ENCODE results near the gene RASSF8. TPM values are rescaled to one million over a fixed set of nuclear protein-coding genes. Genes with fewer than 3 reads are reported as not detected.

RASSF8 gene
- total RNA-seq, 1 experiment from 2014 or later = 9.2 TPM

DNA sequence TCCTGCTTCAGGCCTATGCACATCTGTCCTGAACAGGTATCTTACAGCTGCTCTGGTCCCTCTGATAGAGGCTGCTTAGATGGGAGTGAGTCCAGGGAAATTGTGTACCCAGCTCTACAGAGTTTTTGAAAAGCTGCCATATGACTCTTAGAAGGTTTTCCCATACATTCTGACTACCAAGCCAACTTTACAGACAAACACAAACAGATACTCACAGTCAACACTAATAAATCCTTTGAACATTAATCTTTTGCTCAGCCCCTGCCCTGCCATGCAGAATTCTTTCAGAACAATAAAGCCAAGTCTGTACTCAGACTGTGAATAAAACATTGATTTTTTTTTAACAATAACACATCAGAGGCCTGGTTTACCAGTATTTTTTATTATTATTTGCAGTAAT is 21.4 kb upstream of the RASSF8 start:
- H3K4me1 ChIP-seq (ENCODE audit: control insufficient read depth in 1 of 2, insufficient read depth in 2 of 2, low read length in 2 of 2) = no peaks in the 10 kb centered on the region
- ChIA-PET POLR2A (no interaction called here), RAD21 (ENCODE audit: low non-redundant PET in 1 of 2, low total read pairs in 2 of 2, uncharacterized antibody in 2 of 2, unreplicated experiment in 2 of 2) (no interaction called here), CTCF (no interaction called here)
- H3K4me2 ChIP-seq (ENCODE audit: low read length) = no peak overlapping the region
- H3K9me2 ChIP-seq (ENCODE audit: insufficient read depth) = no peaks in the 10 kb centered on the region
- no peak overlapping the region for H3K4me3 ChIP-seq (replicated peaks in 1 of 2; ENCODE audit: low read depth in 1 of 2, low read length in 2 of 2)
- no peak overlapping the region for H2AFZ ChIP-seq (ENCODE audit: low read depth, low read length, poor library complexity, severe bottlenecking)
- no peaks in the 10 kb centered on the region for H4K20me1 ChIP-seq (ENCODE audit: insufficient read depth)
- TF ChIP-seq ELF1 (IDR thresholded peaks at IDR 0.05; ENCODE audit: borderline replicate concordance, low read depth) (no peak), SP1 (IDR thresholded peaks at IDR 0.05; ENCODE audit: low read depth) (no peak), ZFX (IDR thresholded peaks at IDR 0.05) (no peak), FOSL1 (IDR thresholded peaks at IDR 0.05; ENCODE audit: low read depth) (no peak), EZH2 (IDR thresholded peaks at IDR 0.05) (no peak)
- TF ChIP-seq, protein P1, sequence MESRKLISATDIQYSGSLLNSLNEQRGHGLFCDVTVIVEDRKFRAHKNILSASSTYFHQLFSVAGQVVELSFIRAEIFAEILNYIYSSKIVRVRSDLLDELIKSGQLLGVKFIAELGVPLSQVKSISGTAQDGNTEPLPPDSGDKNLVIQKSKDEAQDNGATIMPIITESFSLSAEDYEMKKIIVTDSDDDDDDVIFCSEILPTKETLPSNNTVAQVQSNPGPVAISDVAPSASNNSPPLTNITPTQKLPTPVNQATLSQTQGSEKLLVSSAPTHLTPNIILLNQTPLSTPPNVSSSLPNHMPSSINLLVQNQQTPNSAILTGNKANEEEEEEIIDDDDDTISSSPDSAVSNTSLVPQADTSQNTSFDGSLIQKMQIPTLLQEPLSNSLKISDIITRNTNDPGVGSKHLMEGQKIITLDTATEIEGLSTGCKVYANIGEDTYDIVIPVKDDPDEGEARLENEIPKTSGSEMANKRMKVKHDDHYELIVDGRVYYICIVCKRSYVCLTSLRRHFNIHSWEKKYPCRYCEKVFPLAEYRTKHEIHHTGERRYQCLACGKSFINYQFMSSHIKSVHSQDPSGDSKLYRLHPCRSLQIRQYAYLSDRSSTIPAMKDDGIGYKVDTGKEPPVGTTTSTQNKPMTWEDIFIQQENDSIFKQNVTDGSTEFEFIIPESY (IDR thresholded peaks at IDR 0.05; ENCODE audit: extremely low read depth, insufficient replicate concordance, low read length) = no peak
- DNase-seq (ENCODE audit: low read depth, low spot score) (no peak), ATAC-seq (no peak)
- no peaks in the 10 kb centered on the region for H3K9me3 ChIP-seq (ENCODE audit: control insufficient read depth in 1 of 2, insufficient read depth in 1 of 2, low read depth in 1 of 2, low read length in 2 of 2)
- H3K27ac ChIP-seq (ENCODE audit: low read depth, low read length) = no peak overlapping the region
- no peak overlapping the region for H3K9ac ChIP-seq (ENCODE audit: low read length)
- no peaks in the 10 kb centered on the region for H3K36me3 ChIP-seq (ENCODE audit: control insufficient read depth in 1 of 2, insufficient read depth in 2 of 2, low read length in 2 of 2)
- intact Hi-C loops (cut with micrococcal nuclease) = no loop called here
- H3K79me2 ChIP-seq (ENCODE audit: insufficient read depth, low read length) = no peaks in the 10 kb centered on the region
- no TSS peak for BruUV-seq (replicated peaks)
- no peaks in the 10 kb centered on the region for H3K27me3 ChIP-seq (ENCODE audit: insufficient read depth, low read length)

DNA sequence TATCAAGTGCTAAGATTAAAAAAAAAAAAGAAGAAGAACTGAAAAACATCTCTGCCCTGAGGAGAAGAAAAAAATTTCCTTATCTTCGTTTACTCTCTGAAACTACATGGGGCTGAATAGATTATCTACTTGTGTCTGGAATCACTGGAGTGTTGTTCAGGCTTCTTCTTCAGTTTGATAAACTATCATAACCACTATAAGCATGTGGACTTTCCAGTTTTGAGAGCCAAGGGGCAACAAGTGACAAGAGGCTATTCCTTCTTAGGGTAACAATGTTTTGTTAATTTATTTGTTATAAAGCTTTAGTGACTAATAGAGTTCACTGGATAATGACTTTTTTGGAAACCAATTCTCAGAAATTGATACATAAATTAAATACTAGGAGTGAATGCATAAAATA is 19.9 kb upstream of the RASSF8 start:
- ChIA-PET POLR2A (no interaction called here), CTCF (no interaction called here), RAD21 (ENCODE audit: low non-redundant PET in 1 of 2, low total read pairs in 2 of 2, uncharacterized antibody in 2 of 2, unreplicated experiment in 2 of 2) (no interaction called here)
- no peak for DNase-seq (ENCODE audit: low read depth, low spot score)
- intact Hi-C loops (cut with micrococcal nuclease) = no loop called here
- Histone ChIP-seq H2AFZ (ENCODE audit: low read depth, low read length, poor library complexity, severe bottlenecking) (no peak overlapping the region), H3K9me2 (ENCODE audit: insufficient read depth) (no peaks in the 10 kb centered on the region), H3K36me3 (ENCODE audit: control insufficient read depth in 1 of 2, insufficient read depth in 2 of 2, low read length in 2 of 2) (no peaks in the 10 kb centered on the region), H3K9ac (ENCODE audit: low read length) (no peak overlapping the region), H3K79me2 (ENCODE audit: insufficient read depth, low read length) (no peaks in the 10 kb centered on the region), H3K4me1 (ENCODE audit: control insufficient read depth in 1 of 2, insufficient read depth in 2 of 2, low read length in 2 of 2) (no peaks in the 10 kb centered on the region), H3K4me3 (replicated peaks in 1 of 2; ENCODE audit: low read depth in 1 of 2, low read length in 2 of 2) (no peak overlapping the region), H3K27me3 (ENCODE audit: insufficient read depth, low read length) (no peaks in the 10 kb centered on the region), H4K20me1 (ENCODE audit: insufficient read depth) (no peaks in the 10 kb centered on the region), H3K4me2 (ENCODE audit: low read length) (no peak overlapping the region), H3K9me3 (ENCODE audit: control insufficient read depth in 1 of 2, insufficient read depth in 1 of 2, low read depth in 1 of 2, low read length in 2 of 2) (no peaks in the 10 kb centered on the region), H3K27ac (ENCODE audit: low read depth, low read length) (no peak overlapping the region)
- no peak for ATAC-seq
- TF ChIP-seq JUND (IDR thresholded peaks at IDR 0.05) = no peak
- TF ChIP-seq POLR2AphosphoS5 (IDR thresholded peaks at IDR 0.05; ENCODE audit: low read depth, low read length) = no peak
- BruUV-seq (replicated peaks) = no TSS peak

Measured in HCT116 (cell line).